ENCODE data around the gene RNF31. TPM values are rescaled to one million over a fixed set of nuclear protein-coding genes. Genes with fewer than 3 reads are reported as not detected.

Gene RNF31
- total and polyA plus RNA-seq, 2 of the 13 experiments (the other 11 are each of a cell fraction or from before 2014, with no cell fraction given), result 48.2 to 86.8 TPM

DNA sequence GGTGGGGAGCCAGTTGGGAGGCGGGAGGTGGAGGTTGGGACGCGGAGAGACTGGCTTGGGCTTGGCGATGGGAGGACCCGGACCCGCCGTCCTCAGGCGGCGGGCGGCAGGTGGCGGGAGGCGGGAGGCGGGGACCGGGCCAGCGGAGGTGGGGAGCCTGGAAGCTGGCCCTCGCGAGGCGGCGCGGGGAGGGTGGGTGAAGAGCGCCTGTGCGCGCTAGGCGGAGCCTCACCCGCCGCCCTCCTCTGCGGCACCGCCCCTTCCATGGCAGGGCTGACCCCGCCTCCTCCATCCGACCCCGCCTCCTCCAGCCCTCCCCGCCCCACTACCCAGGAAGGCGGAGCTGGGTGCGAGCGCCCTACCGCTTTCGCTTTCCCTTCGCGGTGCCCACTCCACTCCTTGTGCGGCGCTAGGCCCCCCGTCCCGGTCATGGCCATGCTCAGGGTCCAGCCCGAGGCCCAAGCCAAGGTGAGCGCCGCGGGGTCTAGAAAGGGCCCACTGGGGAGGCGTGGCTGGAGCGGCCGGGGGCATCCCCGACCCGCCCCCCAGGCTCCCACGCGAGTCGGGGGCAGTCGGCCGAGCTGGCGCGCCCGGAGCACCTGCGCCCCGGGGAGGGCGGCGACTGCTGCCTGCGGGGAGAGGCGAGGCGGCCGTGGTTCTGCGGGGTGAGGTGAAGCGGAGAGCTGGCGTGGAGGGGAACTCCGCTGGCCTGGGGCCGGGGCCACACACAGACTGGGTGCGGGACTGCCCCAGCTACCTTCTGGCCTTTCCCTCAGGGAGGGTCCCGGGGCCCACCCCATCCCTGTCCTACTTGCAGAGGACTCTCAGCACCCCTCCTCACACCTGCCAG lies 11.2 kb upstream of the RNF31 start, which contains the start of gene PSME1 (continued):
- TF ChIP-seq, protein P1, sequence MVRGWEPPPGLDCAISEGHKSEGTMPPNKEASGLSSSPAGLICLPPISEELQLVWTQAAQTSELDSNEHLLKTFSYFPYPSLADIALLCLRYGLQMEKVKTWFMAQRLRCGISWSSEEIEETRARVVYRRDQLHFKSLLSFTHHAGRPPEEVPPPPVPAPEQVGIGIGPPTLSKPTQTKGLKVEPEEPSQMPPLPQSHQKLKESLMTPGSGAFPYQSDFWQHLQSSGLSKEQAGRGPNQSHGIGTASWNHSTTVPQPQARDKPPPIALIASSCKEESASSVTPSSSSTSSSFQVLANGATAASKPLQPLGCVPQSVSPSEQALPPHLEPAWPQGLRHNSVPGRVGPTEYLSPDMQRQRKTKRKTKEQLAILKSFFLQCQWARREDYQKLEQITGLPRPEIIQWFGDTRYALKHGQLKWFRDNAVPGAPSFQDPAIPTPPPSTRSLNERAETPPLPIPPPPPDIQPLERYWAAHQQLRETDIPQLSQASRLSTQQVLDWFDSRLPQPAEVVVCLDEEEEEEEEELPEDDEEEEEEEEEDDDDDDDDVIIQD (CRISPR knock-in tag; IDR thresholded peaks at IDR 0.05; ENCODE audit: low read depth), result peak; percentile 82
- peak; percentile 74 for TF ChIP-seq HNF4A (CRISPR knock-in tag; IDR thresholded peaks at IDR 0.05)
- 0 out of 2 replicates have a peak, but pooled peaks have one; percentile 65 for TF ChIP-seq MZF1 (CRISPR knock-in tag; IDR thresholded peaks at IDR 0.05; ENCODE audit: borderline replicate concordance)
- TF ChIP-seq ZNF747 (CRISPR knock-in tag; IDR thresholded peaks at IDR 0.05; ENCODE audit: borderline replicate concordance), result no peak; the same call in 1 of the 2 replicates
- TF ChIP-seq ZSCAN20 (CRISPR knock-in tag; IDR thresholded peaks at IDR 0.05; ENCODE audit: borderline replicate concordance), result peak; percentile 91
- TF ChIP-seq ZNF614 (CRISPR knock-in tag; IDR thresholded peaks at IDR 0.05; ENCODE audit: borderline replicate concordance), result peak; percentile 85; the same call in 1 of the 2 replicates
- TF ChIP-seq SRF (IDR thresholded peaks at IDR 0.05; ENCODE audit: low read depth, low read length), result no peak
- TF ChIP-seq MLLT10 (CRISPR knock-in tag; IDR thresholded peaks at IDR 0.05), result no peak
- TF ChIP-seq IRF2 (CRISPR knock-in tag; IDR thresholded peaks at IDR 0.05), result peak; percentile 100
- TF ChIP-seq, protein P2, sequence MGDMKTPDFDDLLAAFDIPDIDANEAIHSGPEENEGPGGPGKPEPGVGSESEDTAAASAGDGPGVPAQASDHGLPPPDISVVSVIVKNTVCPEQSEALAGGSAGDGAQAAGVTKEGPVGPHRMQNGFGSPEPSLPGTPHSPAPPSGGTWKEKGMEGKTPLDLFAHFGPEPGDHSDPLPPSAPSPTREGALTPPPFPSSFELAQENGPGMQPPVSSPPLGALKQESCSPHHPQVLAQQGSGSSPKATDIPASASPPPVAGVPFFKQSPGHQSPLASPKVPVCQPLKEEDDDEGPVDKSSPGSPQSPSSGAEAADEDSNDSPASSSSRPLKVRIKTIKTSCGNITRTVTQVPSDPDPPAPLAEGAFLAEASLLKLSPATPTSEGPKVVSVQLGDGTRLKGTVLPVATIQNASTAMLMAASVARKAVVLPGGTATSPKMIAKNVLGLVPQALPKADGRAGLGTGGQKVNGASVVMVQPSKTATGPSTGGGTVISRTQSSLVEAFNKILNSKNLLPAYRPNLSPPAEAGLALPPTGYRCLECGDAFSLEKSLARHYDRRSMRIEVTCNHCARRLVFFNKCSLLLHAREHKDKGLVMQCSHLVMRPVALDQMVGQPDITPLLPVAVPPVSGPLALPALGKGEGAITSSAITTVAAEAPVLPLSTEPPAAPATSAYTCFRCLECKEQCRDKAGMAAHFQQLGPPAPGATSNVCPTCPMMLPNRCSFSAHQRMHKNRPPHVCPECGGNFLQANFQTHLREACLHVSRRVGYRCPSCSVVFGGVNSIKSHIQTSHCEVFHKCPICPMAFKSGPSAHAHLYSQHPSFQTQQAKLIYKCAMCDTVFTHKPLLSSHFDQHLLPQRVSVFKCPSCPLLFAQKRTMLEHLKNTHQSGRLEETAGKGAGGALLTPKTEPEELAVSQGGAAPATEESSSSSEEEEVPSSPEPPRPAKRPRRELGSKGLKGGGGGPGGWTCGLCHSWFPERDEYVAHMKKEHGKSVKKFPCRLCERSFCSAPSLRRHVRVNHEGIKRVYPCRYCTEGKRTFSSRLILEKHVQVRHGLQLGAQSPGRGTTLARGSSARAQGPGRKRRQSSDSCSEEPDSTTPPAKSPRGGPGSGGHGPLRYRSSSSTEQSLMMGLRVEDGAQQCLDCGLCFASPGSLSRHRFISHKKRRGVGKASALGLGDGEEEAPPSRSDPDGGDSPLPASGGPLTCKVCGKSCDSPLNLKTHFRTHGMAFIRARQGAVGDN (CRISPR knock-in tag; IDR thresholded peaks at IDR 0.05), result peak; percentile 95
- no peak for TF ChIP-seq PHF5A (CRISPR knock-in tag; IDR thresholded peaks at IDR 0.05; ENCODE audit: low read depth, unreplicated experiment)
- TF ChIP-seq SUZ12 (IDR thresholded peaks at IDR 0.05; ENCODE audit: low read depth, low read length), result no peak
- TF ChIP-seq RBAK (CRISPR knock-in tag; IDR thresholded peaks at IDR 0.05), result no peak
- TF ChIP-seq GLI4 (CRISPR knock-in tag; IDR thresholded peaks at IDR 0.05; ENCODE audit: borderline replicate concordance), result peak; percentile 96
- TF ChIP-seq PAX8 (CRISPR knock-in tag; IDR thresholded peaks at IDR 0.05; ENCODE audit: borderline replicate concordance), result no peak
- TF ChIP-seq MAZ (IDR thresholded peaks at IDR 0.05; ENCODE audit: borderline replicate concordance, low read depth, low read length), result peak; percentile 94; the same call in 1 of the 2 replicates
- TF ChIP-seq MAZ (CRISPR knock-in tag; IDR thresholded peaks at IDR 0.05; ENCODE audit: low read depth), result peak; percentile 99
- no peak; the same call in 1 of the 2 replicates for TF ChIP-seq ZNF556 (CRISPR knock-in tag; IDR thresholded peaks at IDR 0.05; ENCODE audit: borderline replicate concordance)
- no peak for TF ChIP-seq ZFP62 (CRISPR knock-in tag; IDR thresholded peaks at IDR 0.05)
- no peak for TF ChIP-seq ZNF564 (CRISPR knock-in tag; IDR thresholded peaks at IDR 0.05)
- no peak for TF ChIP-seq ZNF296 (CRISPR knock-in tag; conservative IDR thresholded peaks at IDR 0.05)
- peak; percentile 93; the same call in 1 of the 2 replicates for TF ChIP-seq ATF7-NPFF (CRISPR knock-in tag; IDR thresholded peaks at IDR 0.05; ENCODE audit: low read depth)
- TF ChIP-seq ZNF138 (CRISPR knock-in tag; IDR thresholded peaks at IDR 0.05; ENCODE audit: low read depth), result peak; percentile 82; the same call in 1 of the 2 replicates
- TF ChIP-seq SSRP1 (CRISPR knock-in tag; IDR thresholded peaks at IDR 0.05), result no peak
- peak; percentile 83 for TF ChIP-seq ZBTB38 (CRISPR knock-in tag; IDR thresholded peaks at IDR 0.05)

Measured in HepG2 (cell line).